Dendritic cell treated with granulocyte-macrophage colony-stimulating factor and Interleukin-4, amounts not matched to agents 40 ng/mL and 50 ng/mL, for 4 days (primary cell): ENCODE measurements around the gene LDHB.
"Not testable (repeated sequence)": the region's sequence is repeated elsewhere in the genome, so short reads cannot be mapped to it uniquely, and the experiment has no call there.

Experiments used
- H3K27ac Mint-ChIP-seq: one replicate; pipeline ENCODE4 v1.8.0; 2022; ENCODE audit warnings: mild to moderate bottlenecking, mixed read lengths
- H3K27me3 Mint-ChIP-seq: one replicate; pipeline ENCODE4 v1.8.0; 2022; ENCODE audit warnings: mild to moderate bottlenecking, mixed read lengths
- H3K36me3 Mint-ChIP-seq: one replicate; pipeline ENCODE4 v1.8.0; 2022; ENCODE audit warnings: low read depth, mixed read lengths
- H3K4me1 Mint-ChIP-seq: one replicate; pipeline ENCODE4 v1.8.0; 2022; ENCODE audit warnings: low read depth, mixed read lengths
- H3K4me3 Mint-ChIP-seq: one replicate; pipeline ENCODE4 v1.8.0; 2022; ENCODE audit warnings: mild to moderate bottlenecking, moderate library complexity, mixed read lengths
- H3K9me3 Mint-ChIP-seq: one replicate; pipeline ENCODE4 v1.8.0; 2022; ENCODE audit warnings: mixed read lengths
- intact Hi-C: fragments of 100-400 bp; cut with micrococcal nuclease; formaldehyde crosslinking; loops from one replicate; pipeline ENCODE4 v1.15.0; 2022

The LDHB gene

DNA sequence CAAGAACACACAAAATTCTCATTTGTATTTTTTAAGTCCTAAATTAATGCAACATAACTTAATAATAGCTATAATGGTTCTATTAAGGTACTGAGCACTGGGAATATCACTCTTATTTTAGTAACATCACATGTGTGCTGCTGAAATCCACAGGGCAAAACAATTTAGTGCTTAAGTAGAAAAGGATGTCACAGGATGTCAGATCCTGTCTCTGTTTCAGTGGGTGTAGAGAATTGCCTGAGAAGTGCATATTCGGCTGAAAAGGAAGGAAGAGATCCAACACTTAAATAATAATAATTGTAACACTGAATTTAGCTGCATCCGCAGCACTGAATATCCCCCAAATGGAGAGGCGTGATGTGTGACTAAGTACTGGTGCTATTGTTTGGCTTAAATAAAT, 8.6 kb downstream of the LDHB start:
- Mint-ChIP-seq H3K27me3 (no peaks in the 10 kb centered on the region), H3K36me3 (peaks cover 87% of the 10 kb centered on the region), H3K4me3 (no peak overlapping the region), H3K4me1 (no peaks in the 10 kb centered on the region), H3K9me3 (no peaks in the 10 kb centered on the region), H3K27ac (no peak overlapping the region)
- intact Hi-C loops = no loop called here

DNA sequence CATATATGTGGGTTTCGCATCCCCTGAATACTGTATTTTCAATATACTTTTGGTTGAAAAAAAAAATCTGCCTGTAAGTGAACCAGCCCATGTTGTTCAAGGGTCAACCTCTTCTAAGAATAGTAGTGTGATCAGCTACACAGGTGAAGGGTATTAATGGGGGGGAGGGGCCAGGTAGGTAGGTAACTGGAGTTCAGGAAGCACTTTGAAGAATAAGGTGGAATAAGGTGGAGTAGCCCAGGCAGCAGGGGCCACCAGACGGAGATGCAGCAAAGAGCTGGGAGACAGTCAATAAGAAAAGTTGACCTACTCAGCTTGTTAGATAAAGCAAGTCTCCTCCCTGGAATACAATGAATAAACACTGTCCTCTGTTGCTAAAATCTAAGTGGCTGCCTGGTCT, 9.3 kb downstream of the LDHB start:
- no peak overlapping the region for H3K4me3 Mint-ChIP-seq

DNA sequence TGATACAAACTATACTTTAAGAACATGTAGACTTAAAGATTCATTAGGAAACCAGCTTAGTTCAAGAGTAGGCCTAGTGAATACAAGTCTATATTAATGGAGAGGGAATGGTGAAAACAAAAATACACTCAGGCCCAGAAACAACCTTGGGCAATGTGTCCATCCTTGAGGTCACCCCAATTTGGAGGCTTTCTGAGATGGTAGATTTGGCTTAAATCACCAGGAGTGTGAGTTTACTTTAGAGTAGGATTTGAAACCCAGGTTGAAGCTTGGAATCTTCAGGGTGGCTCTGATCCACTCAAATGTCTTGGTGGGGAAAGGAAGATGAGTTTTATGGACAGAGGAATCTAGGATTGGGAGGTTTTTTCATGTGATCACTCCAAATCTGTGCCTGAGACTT, 10.5 kb downstream of the LDHB start:
- H3K9me3 Mint-ChIP-seq = no peaks in the 10 kb centered on the region
- H3K36me3 Mint-ChIP-seq = peaks cover 88% of the 10 kb centered on the region
- no peak overlapping the region for H3K4me3 Mint-ChIP-seq
- H3K27me3 Mint-ChIP-seq = no peaks in the 10 kb centered on the region
- intact Hi-C loops = no loop called here
- no peak overlapping the region for H3K27ac Mint-ChIP-seq
- H3K4me1 Mint-ChIP-seq = no peaks in the 10 kb centered on the region

More for the DNA sequence above, 9.3 kb downstream of the LDHB start:
- intact Hi-C loops = no loop called here
- peaks cover 87% of the 10 kb centered on the region for H3K36me3 Mint-ChIP-seq
- H3K9me3 Mint-ChIP-seq = no peaks in the 10 kb centered on the region
- no peaks in the 10 kb centered on the region for H3K27me3 Mint-ChIP-seq
- no peak overlapping the region for H3K27ac Mint-ChIP-seq
- no peaks in the 10 kb centered on the region for H3K4me1 Mint-ChIP-seq

DNA sequence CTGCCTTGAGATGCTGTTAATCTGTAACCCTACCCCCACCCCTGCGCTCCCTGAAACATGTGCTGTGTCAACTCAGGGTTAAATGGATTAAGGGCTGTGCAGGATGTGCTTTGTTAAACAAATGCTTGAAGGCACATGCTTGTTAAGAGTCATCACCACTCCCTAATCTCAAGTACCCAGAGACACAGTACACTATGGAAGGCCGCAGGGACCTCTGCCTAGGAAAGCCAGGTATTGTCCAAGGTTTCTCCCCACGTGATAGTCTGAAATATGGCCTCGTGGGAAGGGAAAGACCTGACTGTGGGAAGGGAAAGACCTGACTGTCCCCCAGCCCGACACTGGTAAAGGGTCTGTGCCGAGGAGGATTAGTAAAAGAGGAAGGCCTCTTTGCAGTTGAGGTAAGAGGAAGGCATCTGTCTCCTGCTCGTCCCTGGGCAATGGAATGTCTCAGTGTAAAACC, 12.6 kb downstream of the LDHB start:
- H3K4me1 Mint-ChIP-seq, H3K27me3 Mint-ChIP-seq, H3K4me3 Mint-ChIP-seq, intact Hi-C loops, H3K9me3 Mint-ChIP-seq: not testable (repeated sequence)
- H3K36me3 Mint-ChIP-seq = peaks cover 90% of the 10 kb centered on the region
- H3K27ac Mint-ChIP-seq = peak overlapping the region; percentile 25

DNA sequence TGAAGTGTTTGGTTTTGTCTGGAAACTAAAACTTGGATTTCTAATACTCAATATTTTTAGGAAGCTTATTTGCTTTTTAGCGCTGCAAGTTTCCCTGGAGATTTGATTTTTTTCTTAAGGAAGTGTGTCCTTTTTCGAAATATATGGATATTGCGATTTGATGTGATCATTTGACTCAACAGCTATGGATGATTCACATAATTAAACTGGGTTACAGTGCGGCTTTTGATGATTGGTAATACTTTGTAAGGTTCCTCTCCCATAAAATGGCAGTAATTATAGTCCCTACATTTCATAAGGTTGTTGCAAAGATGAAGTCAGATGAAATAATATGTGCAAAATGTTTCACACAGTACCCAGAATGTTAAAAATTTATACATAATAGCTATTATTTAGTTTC, 13.1 kb downstream of the LDHB start:
- Mint-ChIP-seq H3K4me1 (no peaks in the 10 kb centered on the region), H3K27me3 (no peaks in the 10 kb centered on the region), H3K27ac (no peak overlapping the region), H3K9me3 (no peaks in the 10 kb centered on the region), H3K4me3 (no peak overlapping the region), H3K36me3 (peaks cover 84% of the 10 kb centered on the region)
- intact Hi-C loops = no loop called here

DNA sequence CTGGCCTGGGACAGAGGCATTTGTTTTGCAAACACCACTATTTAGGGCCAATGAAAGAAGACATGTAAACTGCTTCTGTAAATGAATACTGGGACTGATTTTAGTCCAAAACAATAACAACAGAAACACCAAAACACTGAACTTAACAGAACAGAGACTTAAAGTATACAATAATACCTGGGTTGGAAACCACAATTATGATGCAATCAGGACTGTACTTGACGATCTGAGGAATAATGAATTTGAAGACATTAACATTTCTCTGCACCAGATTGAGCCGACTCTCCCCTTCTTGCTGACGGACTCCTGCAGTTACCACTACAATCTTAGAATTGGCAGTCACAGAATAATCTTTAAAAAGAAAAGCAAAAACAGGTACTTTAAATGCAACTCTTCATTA, 13.9 kb downstream of the LDHB start:
- intact Hi-C loops = no loop called here
- Mint-ChIP-seq H3K4me3 (no peak overlapping the region), H3K27ac (no peak overlapping the region), H3K4me1 (no peaks in the 10 kb centered on the region), H3K27me3 (no peaks in the 10 kb centered on the region), H3K9me3 (no peaks in the 10 kb centered on the region), H3K36me3 (peaks cover 76% of the 10 kb centered on the region)

DNA sequence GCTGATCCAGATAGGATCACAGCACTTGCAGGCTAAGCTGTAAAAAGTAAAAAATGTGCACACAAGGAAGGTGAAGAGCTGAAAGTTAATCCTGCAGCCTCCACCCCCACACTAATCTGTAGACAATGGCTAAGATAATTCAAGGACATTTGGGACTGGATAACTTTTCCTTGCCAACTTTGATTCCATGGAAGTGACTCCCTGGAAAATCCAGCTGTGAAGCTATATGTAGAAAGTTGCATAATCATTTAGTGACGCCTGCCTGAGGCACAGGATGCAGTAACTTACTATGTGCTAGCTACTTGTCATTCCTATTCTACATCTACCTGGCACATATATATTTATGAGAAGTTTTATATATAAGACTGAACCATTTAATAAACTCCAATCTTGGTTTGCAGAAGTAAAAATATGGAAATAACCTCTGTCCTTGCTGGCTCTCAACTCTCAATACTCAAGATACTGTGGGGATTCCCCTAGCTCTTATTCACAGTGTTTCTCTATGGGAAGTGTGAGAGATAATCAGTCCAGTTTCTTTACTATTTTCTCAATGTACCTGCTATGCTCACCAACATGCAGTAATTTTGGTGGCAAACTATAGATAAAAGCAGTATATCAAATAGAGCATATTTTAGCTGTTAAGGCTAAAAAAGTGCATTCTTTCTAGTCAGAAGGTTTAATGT, 14.8 kb downstream of the LDHB start:
- H3K36me3 Mint-ChIP-seq = peaks cover 77% of the 10 kb centered on the region
- H3K27ac Mint-ChIP-seq = no peak overlapping the region
- H3K4me1 Mint-ChIP-seq = no peaks in the 10 kb centered on the region
- no peak overlapping the region for H3K4me3 Mint-ChIP-seq
- H3K27me3 Mint-ChIP-seq = no peaks in the 10 kb centered on the region
- no peaks in the 10 kb centered on the region for H3K9me3 Mint-ChIP-seq
- intact Hi-C loops = no loop called here

DNA sequence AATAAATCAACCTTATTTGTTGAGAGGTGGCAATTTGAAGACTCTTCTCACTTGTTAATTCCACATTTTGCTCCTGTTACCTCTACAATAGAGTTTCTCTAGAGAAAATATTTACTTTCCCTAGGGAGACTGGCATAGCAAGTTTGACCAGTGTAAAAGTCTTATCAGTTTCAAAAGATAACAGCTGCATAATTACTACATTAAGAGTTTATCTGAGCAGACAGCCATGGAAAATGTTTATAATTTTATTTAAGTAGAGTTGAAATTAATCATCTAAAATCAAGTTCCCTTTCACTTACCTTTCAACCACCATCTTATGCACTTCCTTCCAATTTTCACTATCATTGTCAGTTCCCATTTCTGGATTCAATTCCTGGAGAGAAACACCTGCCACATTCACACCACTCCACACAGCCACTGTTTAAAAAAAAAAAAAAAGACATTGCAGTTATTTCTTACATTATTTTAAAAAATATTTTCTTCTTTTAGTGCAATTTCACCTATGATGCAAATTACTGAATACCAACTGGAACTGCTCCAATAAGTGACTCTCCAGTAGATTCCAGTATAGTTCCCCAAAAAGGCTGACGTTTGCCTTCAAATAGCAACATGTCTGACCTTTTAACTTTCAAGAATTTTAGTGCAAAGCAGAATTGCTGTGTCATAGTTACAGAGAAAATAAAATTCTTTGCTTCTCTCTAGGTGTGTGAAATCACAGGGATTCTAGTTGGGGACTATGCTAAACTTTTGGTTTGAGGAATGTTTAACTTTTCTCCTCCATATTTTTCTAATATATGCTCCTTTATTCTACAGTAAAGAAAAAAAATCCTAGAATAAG, 19.4 kb downstream of the LDHB start:
- Mint-ChIP-seq H3K27ac (no peak overlapping the region), H3K27me3 (no peaks in the 10 kb centered on the region), H3K4me1 (no peaks in the 10 kb centered on the region), H3K4me3 (no peak overlapping the region), H3K9me3 (no peaks in the 10 kb centered on the region), H3K36me3 (peaks cover 55% of the 10 kb centered on the region)
- intact Hi-C loops = no loop called here

DNA sequence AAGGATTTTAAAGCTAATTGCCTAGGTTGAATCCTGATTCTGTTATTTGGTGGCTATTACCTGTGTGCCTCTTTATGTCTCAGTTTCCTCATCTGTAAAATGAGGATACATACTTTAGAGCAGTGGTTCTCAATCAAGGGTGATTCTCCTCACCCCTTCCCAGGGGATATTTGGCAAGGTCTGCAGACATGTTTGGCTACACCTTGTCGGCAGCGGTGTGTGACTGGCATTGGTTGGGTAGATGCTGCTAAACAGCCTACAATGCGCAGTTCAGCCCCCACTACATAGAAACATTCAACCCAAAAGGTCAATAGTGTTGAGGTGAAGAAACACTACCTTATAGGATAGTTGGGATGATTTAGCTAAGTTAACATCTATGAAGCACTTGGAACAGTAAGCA, 23.4 kb downstream of the LDHB start:
- Mint-ChIP-seq H3K4me1 (no peaks in the 10 kb centered on the region), H3K36me3 (peaks cover 25% of the 10 kb centered on the region), H3K27me3 (no peaks in the 10 kb centered on the region), H3K4me3 (no peak overlapping the region), H3K27ac (no peak overlapping the region), H3K9me3 (peaks cover 10% of the 10 kb centered on the region)
- intact Hi-C loops = no loop called here

DNA sequence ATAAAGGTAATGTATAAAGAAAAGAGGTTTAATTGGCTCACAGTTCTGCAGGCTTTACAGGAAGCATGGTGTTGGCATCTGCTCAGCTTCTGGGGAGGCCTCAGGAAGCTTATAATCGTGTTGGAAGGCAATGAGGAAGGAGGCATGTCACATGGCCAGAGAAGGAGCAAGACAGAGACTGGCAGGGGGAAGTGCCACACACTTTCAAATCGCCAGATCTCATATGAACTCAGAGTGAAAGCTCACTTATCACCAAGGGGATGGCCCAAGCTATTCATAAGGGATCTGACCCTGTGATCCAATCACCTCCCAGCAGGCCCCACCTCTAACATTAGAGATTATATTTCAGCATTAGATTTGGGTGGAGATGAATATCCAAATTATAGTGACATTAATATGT, 26.3 kb downstream of the LDHB start:
- peaks cover 10% of the 10 kb centered on the region for H3K9me3 Mint-ChIP-seq
- intact Hi-C loops = no loop called here
- H3K4me1 Mint-ChIP-seq = no peaks in the 10 kb centered on the region
- peaks cover 19% of the 10 kb centered on the region for H3K36me3 Mint-ChIP-seq
- no peak overlapping the region for H3K4me3 Mint-ChIP-seq
- no peak overlapping the region for H3K27ac Mint-ChIP-seq
- no peaks in the 10 kb centered on the region for H3K27me3 Mint-ChIP-seq

DNA sequence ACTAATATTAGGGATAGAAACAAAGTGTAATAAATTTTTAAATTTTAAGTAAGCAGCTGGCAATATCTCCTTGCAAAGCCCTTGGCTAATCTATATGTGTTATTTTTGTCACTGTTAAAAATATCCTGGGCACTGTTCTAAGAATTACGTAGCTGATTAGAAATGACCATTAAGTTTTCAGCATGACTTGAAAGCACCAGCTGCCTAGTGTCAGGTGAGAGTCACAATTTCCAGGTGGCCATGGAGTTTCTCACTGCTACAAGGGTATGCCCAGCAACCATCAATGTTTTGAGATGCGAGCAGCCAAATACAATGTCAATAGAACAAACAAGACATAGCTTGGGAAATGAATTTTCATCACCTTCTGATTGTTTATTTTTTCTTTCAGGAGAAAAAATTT, 29.7 kb downstream of the LDHB start:
- no peaks in the 10 kb centered on the region for H3K27me3 Mint-ChIP-seq
- intact Hi-C loops = no loop called here
- no peaks in the 10 kb centered on the region for H3K4me1 Mint-ChIP-seq
- no peaks in the 10 kb centered on the region for H3K36me3 Mint-ChIP-seq
- no peak overlapping the region for H3K27ac Mint-ChIP-seq
- H3K9me3 Mint-ChIP-seq = peaks cover 10% of the 10 kb centered on the region
- H3K4me3 Mint-ChIP-seq = no peak overlapping the region

DNA sequence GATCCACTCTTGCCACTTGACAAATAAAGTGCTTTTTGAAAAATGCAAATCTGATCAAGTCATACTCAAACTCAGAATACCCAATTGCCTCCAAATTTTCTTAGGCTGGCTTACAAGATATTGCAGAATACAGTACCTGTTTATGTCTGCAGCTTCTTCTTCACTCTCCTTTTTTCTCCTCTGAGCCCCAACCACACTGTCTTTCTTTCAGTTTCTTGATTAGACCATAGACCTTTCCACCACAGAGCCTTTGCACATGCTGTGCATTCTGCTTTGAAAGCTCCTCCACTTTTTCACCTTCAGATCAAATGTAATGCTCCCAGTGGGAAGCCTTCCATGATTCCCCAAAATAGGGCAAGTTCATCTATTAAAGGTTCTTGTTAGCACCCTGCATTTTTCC, 39.1 kb downstream of the LDHB start:
- H3K4me1 Mint-ChIP-seq = peaks cover 18% of the 10 kb centered on the region
- H3K4me3 Mint-ChIP-seq = no peak overlapping the region
- no peaks in the 10 kb centered on the region for H3K36me3 Mint-ChIP-seq
- H3K9me3 Mint-ChIP-seq = no peaks in the 10 kb centered on the region
- H3K27ac Mint-ChIP-seq = no peak overlapping the region
- H3K27me3 Mint-ChIP-seq = no peaks in the 10 kb centered on the region
- intact Hi-C loops = no loop called here

DNA sequence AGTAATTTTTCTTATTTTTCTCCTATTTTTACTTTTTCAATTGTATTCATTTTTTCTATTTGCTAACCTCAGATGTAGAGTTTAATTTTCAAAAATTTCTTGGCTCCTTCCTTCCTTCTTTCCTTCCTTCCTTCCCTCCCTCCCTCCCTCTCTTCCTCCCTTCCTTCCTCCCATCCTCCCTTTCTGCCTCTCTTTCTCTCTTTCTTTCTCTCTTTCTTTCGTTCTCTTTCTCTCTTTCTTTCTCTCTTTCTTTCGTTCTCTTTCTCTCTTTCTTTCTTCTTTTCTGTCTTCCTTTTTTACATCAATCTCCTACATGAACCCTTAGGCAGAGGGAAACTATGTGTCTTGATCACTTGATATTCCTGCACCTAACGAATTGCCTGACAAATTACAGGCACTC, 40.6 kb downstream of the LDHB start:
- intact Hi-C loops = no loop called here
- no peaks in the 10 kb centered on the region for H3K9me3 Mint-ChIP-seq
- H3K4me3 Mint-ChIP-seq = no peak overlapping the region
- H3K4me1 Mint-ChIP-seq = peaks cover 18% of the 10 kb centered on the region
- no peak overlapping the region for H3K27ac Mint-ChIP-seq
- no peaks in the 10 kb centered on the region for H3K27me3 Mint-ChIP-seq
- no peaks in the 10 kb centered on the region for H3K36me3 Mint-ChIP-seq

DNA sequence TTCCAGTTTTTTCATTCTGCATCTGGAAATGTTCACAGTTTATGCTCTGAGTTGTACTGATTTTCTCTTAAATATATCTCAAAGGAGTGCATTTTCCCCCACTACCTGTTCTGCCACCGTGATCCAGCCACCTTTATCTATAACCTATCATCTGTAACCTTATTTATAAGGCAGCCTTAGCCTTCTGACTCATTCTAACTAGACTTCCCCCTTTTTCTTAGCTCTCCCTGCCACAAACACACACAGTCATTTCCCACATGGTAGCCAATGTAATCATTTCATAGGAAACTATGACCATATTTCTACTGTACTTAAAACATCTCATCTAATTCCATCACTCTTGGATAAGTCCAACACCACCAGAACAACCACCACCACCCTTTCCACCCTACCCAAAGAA, 42.2 kb downstream of the LDHB start:
- Mint-ChIP-seq H3K27me3 (no peaks in the 10 kb centered on the region), H3K36me3 (no peaks in the 10 kb centered on the region), H3K4me1 (peaks cover 18% of the 10 kb centered on the region), H3K4me3 (no peak overlapping the region), H3K27ac (no peak overlapping the region), H3K9me3 (no peaks in the 10 kb centered on the region)
- intact Hi-C loops = no loop called here
